K562 (cell line): Measurements from ENCODE around the gene SPIN1.

ENCODE experiments used
- BDP1 ChIP-seq: IDR thresholded peaks from 3 replicates; pipeline ENCODE4 v1.6.1; 2011; ENCODE audit not compliant: insufficient read length, insufficient read depth
- KDM4B ChIP-seq, 2 experiments: fragments of 450-650 bp in 1 of 2; sonication (generic) in 1 of 2; IDR thresholded peaks; 2 replicates each; pipeline ENCODE4 v1.6.1; 2016 to 2017; ENCODE audit warnings: borderline replicate concordance in 2 of 2, antibody characterized with exemption in 1 of 2, low read depth in 1 of 2, mild to moderate bottlenecking in 1 of 2
- MBD2 ChIP-seq: sonication (generic); IDR thresholded peaks from 2 replicates; pipeline ENCODE4 v1.6.1; 2016; ENCODE audit warnings: low read depth, borderline replicate concordance
- MEIS2 ChIP-seq: fragments of 450-650 bp; IDR thresholded peaks from 2 replicates; pipeline ENCODE4 v1.6.1; 2014; ENCODE audit warnings: mild to moderate bottlenecking; ENCODE audit not compliant: partially characterized antibody
- NFIC ChIP-seq: fragments of 450-650 bp; IDR thresholded peaks from 2 replicates; pipeline ENCODE4 v1.6.1; 2017; ENCODE audit warnings: mild to moderate bottlenecking, inconsistent platforms
- OTX1 ChIP-seq: fragments of 450-650 bp; formaldehyde crosslinking; IDR thresholded peaks from 2 replicates; pipeline ENCODE4 v1.4.0; 2022; ENCODE audit warnings: mild to moderate bottlenecking
- POLR2A ChIP-seq: fragments of 450-650 bp; conservative IDR thresholded peaks from 2 replicates; pipeline ENCODE4 v1.6.1; 2016
- RFX5 ChIP-seq: IDR thresholded peaks from 2 replicates; pipeline ENCODE4 v1.6.1; 2011; ENCODE audit warnings: low read depth, mild to moderate bottlenecking, improper control_type of control experiment, low read length
- ZNF282 ChIP-seq: sonication (generic); formaldehyde crosslinking; IDR thresholded peaks from 2 replicates; pipeline ENCODE4 v1.8.1; 2023; ENCODE audit warnings: missing genetic modification reagents
- TF ChIP-seq, protein P1 (sequence below): fragments of 150-350 bp; IDR thresholded peaks from 2 replicates; pipeline ENCODE4 v1.6.1; 2014; ENCODE audit warnings: low read depth, mild to moderate bottlenecking, low read length, borderline replicate concordance
- TF ChIP-seq, protein P2 (sequence below): fragments of 450-650 bp; conservative IDR thresholded peaks from 2 replicates; pipeline ENCODE4 v1.6.1; 2016; ENCODE audit warnings: missing genetic modification characterization, low read depth, mild to moderate bottlenecking, control low read depth, missing compliant biosample characterization
- TF ChIP-seq, protein P3 (sequence below), 3 experiments: IDR thresholded peaks in 2 of 3; conservative IDR thresholded peaks in 1 of 3; 2 replicates each; pipeline ENCODE4 v1.5.1; 2011 to 2012; ENCODE audit warnings: low read length in 3 of 3, mild to moderate bottlenecking in 3 of 3, control low read depth in 2 of 3, improper control_type of control experiment in 1 of 3, inconsistent platforms in 1 of 3, low read depth in 1 of 3, mixed read lengths in 1 of 3, moderate library complexity in 1 of 3; ENCODE audit not compliant: insufficient read depth in 2 of 3

DNA sequence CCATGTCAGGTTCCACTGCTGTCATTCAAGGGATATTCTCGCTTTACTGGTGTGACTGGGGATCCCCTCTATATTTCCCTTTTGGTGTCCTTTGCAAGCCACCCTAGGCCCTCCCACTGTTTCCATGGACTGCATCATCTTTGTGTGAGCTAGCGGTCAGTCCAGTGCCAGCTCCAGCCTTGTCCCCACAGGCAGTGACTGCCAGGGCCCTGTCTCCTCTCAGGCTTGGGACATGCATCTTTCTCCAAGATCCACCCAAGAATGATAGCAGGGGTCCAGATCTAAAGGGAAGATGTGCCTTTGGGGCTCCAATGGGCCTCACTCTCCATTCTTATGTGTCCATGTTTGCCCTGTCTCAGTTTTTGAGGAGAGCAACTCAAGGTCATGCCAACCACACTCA lies 109.0 kb downstream of the SPIN1 start:
- TF ChIP-seq, protein P1, sequence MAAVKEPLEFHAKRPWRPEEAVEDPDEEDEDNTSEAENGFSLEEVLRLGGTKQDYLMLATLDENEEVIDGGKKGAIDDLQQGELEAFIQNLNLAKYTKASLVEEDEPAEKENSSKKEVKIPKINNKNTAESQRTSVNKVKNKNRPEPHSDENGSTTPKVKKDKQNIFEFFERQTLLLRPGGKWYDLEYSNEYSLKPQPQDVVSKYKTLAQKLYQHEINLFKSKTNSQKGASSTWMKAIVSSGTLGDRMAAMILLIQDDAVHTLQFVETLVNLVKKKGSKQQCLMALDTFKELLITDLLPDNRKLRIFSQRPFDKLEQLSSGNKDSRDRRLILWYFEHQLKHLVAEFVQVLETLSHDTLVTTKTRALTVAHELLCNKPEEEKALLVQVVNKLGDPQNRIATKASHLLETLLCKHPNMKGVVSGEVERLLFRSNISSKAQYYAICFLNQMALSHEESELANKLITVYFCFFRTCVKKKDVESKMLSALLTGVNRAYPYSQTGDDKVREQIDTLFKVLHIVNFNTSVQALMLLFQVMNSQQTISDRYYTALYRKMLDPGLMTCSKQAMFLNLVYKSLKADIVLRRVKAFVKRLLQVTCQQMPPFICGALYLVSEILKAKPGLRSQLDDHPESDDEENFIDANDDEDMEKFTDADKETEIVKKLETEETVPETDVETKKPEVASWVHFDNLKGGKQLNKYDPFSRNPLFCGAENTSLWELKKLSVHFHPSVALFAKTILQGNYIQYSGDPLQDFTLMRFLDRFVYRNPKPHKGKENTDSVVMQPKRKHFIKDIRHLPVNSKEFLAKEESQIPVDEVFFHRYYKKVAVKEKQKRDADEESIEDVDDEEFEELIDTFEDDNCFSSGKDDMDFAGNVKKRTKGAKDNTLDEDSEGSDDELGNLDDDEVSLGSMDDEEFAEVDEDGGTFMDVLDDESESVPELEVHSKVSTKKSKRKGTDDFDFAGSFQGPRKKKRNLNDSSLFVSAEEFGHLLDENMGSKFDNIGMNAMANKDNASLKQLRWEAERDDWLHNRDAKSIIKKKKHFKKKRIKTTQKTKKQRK: no peak
- TF ChIP-seq, protein P2, sequence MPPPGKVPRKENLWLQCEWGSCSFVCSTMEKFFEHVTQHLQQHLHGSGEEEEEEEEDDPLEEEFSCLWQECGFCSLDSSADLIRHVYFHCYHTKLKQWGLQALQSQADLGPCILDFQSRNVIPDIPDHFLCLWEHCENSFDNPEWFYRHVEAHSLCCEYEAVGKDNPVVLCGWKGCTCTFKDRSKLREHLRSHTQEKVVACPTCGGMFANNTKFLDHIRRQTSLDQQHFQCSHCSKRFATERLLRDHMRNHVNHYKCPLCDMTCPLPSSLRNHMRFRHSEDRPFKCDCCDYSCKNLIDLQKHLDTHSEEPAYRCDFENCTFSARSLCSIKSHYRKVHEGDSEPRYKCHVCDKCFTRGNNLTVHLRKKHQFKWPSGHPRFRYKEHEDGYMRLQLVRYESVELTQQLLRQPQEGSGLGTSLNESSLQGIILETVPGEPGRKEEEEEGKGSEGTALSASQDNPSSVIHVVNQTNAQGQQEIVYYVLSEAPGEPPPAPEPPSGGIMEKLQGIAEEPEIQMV (tag): no peak
- no peak for TF ChIP-seq POLR2A
- TF ChIP-seq RFX5: no peak
- no peak for TF ChIP-seq OTX1 (CRISPR knock-in tag)
- no peak for TF ChIP-seq ZNF282 (CRISPR knock-in tag)
- TF ChIP-seq MBD2: no peak
- TF ChIP-seq KDM4B (IDR thresholded peaks at IDR 0.05; ENCODE audit: borderline replicate concordance in 2 of 2, low read depth in 1 of 2): no peak
- TF ChIP-seq BDP1: no peak
- no peak for TF ChIP-seq NFIC
- TF ChIP-seq MEIS2: no peak
- TF ChIP-seq, protein P3, sequence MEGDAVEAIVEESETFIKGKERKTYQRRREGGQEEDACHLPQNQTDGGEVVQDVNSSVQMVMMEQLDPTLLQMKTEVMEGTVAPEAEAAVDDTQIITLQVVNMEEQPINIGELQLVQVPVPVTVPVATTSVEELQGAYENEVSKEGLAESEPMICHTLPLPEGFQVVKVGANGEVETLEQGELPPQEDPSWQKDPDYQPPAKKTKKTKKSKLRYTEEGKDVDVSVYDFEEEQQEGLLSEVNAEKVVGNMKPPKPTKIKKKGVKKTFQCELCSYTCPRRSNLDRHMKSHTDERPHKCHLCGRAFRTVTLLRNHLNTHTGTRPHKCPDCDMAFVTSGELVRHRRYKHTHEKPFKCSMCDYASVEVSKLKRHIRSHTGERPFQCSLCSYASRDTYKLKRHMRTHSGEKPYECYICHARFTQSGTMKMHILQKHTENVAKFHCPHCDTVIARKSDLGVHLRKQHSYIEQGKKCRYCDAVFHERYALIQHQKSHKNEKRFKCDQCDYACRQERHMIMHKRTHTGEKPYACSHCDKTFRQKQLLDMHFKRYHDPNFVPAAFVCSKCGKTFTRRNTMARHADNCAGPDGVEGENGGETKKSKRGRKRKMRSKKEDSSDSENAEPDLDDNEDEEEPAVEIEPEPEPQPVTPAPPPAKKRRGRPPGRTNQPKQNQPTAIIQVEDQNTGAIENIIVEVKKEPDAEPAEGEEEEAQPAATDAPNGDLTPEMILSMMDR (IDR thresholded peaks at IDR 0.05 in 2 of 3, conservative IDR thresholded peaks at IDR 0.05 in 1 of 3; ENCODE audit: insufficient read depth in 2 of 3, low read depth in 1 of 3, low read length in 3 of 3): no peak
